ENCODE measurements around the gene HLA-DOA. TPM values are rescaled to one million over a fixed set of nuclear protein-coding genes. Genes with fewer than 3 reads are reported as not detected.

Gene HLA-DOA
- total and polyA plus RNA-seq, 4 donors: 0.69 to 3.0 (median 1.6) TPM

DNA sequence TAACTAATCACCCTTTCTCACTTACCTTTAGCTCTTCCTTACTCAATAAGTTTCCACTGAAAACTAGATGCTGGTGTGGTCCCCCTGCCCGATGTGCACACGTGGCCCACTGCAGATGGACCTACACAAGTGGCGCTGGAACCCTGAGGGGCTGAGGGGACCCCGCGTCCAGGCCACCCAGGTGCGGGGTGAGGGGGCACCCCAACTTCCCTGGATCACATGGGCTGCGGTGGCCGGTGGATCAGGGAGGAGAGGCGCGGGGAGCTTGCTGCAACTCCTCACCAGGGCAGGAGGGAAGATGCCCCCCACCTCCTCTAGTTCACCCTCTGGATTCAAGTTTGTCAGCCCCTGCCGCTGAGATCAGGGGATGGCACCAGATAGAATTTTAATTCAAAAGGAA, 12.5 kb upstream of the HLA-DOA start:
- no peak overlapping the region for H3K4me3 ChIP-seq (ENCODE audit: low read depth in 1 of 3, low read length in 3 of 3)
- DNase-seq (ENCODE audit: low spot score): no peak
- TF ChIP-seq, protein P1, sequence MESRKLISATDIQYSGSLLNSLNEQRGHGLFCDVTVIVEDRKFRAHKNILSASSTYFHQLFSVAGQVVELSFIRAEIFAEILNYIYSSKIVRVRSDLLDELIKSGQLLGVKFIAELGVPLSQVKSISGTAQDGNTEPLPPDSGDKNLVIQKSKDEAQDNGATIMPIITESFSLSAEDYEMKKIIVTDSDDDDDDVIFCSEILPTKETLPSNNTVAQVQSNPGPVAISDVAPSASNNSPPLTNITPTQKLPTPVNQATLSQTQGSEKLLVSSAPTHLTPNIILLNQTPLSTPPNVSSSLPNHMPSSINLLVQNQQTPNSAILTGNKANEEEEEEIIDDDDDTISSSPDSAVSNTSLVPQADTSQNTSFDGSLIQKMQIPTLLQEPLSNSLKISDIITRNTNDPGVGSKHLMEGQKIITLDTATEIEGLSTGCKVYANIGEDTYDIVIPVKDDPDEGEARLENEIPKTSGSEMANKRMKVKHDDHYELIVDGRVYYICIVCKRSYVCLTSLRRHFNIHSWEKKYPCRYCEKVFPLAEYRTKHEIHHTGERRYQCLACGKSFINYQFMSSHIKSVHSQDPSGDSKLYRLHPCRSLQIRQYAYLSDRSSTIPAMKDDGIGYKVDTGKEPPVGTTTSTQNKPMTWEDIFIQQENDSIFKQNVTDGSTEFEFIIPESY (IDR thresholded peaks at IDR 0.05): no peak
- TF ChIP-seq JUND (IDR thresholded peaks at IDR 0.05): no peak
- TF ChIP-seq FOXA1 (IDR thresholded peaks at IDR 0.05): no peak
- TF ChIP-seq, protein P2, sequence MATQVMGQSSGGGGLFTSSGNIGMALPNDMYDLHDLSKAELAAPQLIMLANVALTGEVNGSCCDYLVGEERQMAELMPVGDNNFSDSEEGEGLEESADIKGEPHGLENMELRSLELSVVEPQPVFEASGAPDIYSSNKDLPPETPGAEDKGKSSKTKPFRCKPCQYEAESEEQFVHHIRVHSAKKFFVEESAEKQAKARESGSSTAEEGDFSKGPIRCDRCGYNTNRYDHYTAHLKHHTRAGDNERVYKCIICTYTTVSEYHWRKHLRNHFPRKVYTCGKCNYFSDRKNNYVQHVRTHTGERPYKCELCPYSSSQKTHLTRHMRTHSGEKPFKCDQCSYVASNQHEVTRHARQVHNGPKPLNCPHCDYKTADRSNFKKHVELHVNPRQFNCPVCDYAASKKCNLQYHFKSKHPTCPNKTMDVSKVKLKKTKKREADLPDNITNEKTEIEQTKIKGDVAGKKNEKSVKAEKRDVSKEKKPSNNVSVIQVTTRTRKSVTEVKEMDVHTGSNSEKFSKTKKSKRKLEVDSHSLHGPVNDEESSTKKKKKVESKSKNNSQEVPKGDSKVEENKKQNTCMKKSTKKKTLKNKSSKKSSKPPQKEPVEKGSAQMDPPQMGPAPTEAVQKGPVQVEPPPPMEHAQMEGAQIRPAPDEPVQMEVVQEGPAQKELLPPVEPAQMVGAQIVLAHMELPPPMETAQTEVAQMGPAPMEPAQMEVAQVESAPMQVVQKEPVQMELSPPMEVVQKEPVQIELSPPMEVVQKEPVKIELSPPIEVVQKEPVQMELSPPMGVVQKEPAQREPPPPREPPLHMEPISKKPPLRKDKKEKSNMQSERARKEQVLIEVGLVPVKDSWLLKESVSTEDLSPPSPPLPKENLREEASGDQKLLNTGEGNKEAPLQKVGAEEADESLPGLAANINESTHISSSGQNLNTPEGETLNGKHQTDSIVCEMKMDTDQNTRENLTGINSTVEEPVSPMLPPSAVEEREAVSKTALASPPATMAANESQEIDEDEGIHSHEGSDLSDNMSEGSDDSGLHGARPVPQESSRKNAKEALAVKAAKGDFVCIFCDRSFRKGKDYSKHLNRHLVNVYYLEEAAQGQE (IDR thresholded peaks at IDR 0.05): no peak
- no peak for TF ChIP-seq YY1 (IDR thresholded peaks at IDR 0.05)
- no peak for TF ChIP-seq HNF4G (IDR thresholded peaks at IDR 0.05)
- no peak for TF ChIP-seq SP1 (IDR thresholded peaks at IDR 0.05)
- no peak for TF ChIP-seq RAD21 (IDR thresholded peaks at IDR 0.05)
- no peak for TF ChIP-seq NR2F2 (IDR thresholded peaks at IDR 0.05)
- TF ChIP-seq, protein P3, sequence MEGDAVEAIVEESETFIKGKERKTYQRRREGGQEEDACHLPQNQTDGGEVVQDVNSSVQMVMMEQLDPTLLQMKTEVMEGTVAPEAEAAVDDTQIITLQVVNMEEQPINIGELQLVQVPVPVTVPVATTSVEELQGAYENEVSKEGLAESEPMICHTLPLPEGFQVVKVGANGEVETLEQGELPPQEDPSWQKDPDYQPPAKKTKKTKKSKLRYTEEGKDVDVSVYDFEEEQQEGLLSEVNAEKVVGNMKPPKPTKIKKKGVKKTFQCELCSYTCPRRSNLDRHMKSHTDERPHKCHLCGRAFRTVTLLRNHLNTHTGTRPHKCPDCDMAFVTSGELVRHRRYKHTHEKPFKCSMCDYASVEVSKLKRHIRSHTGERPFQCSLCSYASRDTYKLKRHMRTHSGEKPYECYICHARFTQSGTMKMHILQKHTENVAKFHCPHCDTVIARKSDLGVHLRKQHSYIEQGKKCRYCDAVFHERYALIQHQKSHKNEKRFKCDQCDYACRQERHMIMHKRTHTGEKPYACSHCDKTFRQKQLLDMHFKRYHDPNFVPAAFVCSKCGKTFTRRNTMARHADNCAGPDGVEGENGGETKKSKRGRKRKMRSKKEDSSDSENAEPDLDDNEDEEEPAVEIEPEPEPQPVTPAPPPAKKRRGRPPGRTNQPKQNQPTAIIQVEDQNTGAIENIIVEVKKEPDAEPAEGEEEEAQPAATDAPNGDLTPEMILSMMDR (IDR thresholded peaks at IDR 0.05; ENCODE audit: low read depth, low read length, missing input control): no peak

DNA sequence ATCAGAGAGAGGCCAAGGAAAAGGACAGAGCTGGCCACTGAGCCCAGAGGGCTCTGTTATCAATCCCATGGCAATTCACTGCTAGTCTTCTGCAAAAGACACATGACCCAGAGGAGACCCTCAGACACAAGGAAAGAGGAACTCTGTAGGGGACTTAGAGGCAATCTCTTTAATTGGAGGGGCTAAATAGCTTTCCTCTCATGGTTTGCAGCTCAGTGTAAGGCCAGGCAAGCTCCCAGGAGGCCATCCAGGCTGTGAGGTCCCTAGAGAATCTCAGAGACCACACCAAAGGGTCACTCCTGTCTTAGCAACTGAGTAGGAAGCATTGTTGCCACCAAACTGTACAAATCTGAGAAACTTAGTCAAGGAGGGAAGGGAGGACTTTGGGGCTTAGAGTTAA, 10.0 kb upstream of the HLA-DOA start:
- Histone ChIP-seq H3K36me3 (ENCODE audit: control insufficient read depth in 4 of 4, insufficient read depth in 3 of 4, low read depth in 1 of 4, low read length in 3 of 4) (no peaks in the 10 kb centered on the region), H3K9me3 (ENCODE audit: control insufficient read depth in 4 of 4, low read length in 3 of 4) (no peaks in the 10 kb centered on the region), H3K27ac (ENCODE audit: low read depth in 1 of 2, low read length in 2 of 2) (peak overlapping the region; percentile 44 to 77), H3K27me3 (ENCODE audit: control insufficient read depth in 4 of 4, insufficient read depth in 4 of 4, low read length in 3 of 4) (no peaks in the 10 kb centered on the region), H3K9ac (ENCODE audit: low read depth in 1 of 2, low read length in 2 of 2) (peak overlapping the region in 1 of 2 donors; percentile 60), H3K4me3 (ENCODE audit: low read depth in 1 of 3, low read length in 3 of 3) (no peak overlapping the region), H3K4me1 (ENCODE audit: control insufficient read depth in 4 of 4, insufficient read depth in 4 of 4, low read length in 3 of 4) (peaks cover 0 to 8% (median 3%) of the 10 kb centered on the region in 4 donors)
- DNase-seq (ENCODE audit: low spot score): no peak
- TF ChIP-seq NR2F2 (IDR thresholded peaks at IDR 0.05): no peak
- TF ChIP-seq, protein P4, sequence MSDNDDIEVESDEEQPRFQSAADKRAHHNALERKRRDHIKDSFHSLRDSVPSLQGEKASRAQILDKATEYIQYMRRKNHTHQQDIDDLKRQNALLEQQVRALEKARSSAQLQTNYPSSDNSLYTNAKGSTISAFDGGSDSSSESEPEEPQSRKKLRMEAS (IDR thresholded peaks at IDR 0.05): no peak
- TF ChIP-seq, protein P3 (IDR thresholded peaks at IDR 0.05; ENCODE audit: low read depth, low read length, missing input control): no peak
- no peak for TF ChIP-seq YY1 (IDR thresholded peaks at IDR 0.05)
- TF ChIP-seq FOXA2 (IDR thresholded peaks at IDR 0.05): no peak
- TF ChIP-seq, protein P5, sequence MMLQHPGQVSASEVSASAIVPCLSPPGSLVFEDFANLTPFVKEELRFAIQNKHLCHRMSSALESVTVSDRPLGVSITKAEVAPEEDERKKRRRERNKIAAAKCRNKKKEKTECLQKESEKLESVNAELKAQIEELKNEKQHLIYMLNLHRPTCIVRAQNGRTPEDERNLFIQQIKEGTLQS (IDR thresholded peaks at IDR 0.05): no peak

More for the DNA sequence above, 12.5 kb upstream of the HLA-DOA start:
- no peak overlapping the region for H3K9ac ChIP-seq (ENCODE audit: low read depth in 1 of 2, low read length in 2 of 2)
- H3K36me3 ChIP-seq (ENCODE audit: control insufficient read depth in 4 of 4, insufficient read depth in 3 of 4, low read depth in 1 of 4, low read length in 3 of 4): no peaks in the 10 kb centered on the region
- H3K4me1 ChIP-seq (ENCODE audit: control insufficient read depth in 4 of 4, insufficient read depth in 4 of 4, low read length in 3 of 4): peaks cover 0 to 8% (median 3%) of the 10 kb centered on the region in 4 donors
- H3K27ac ChIP-seq (ENCODE audit: low read depth in 1 of 2, low read length in 2 of 2): no peak overlapping the region
- no peaks in the 10 kb centered on the region for H3K27me3 ChIP-seq (ENCODE audit: control insufficient read depth in 4 of 4, insufficient read depth in 4 of 4, low read length in 3 of 4)
- no peaks in the 10 kb centered on the region for H3K9me3 ChIP-seq (ENCODE audit: control insufficient read depth in 4 of 4, low read length in 3 of 4)
- WGBS: 96% methylated on average over 11 of the region's 11 CpGs

Data from liver (tissue), 9 donors.